ENCODE measurements around the gene SELENON. TPM values are rescaled to one million over a fixed set of nuclear protein-coding genes. Genes with fewer than 3 reads are reported as not detected.

The SELENON gene
- polyA plus RNA-seq, 1 of the 3 experiments (the other 2 are of a cell fraction), result 56.2 TPM

DNA sequence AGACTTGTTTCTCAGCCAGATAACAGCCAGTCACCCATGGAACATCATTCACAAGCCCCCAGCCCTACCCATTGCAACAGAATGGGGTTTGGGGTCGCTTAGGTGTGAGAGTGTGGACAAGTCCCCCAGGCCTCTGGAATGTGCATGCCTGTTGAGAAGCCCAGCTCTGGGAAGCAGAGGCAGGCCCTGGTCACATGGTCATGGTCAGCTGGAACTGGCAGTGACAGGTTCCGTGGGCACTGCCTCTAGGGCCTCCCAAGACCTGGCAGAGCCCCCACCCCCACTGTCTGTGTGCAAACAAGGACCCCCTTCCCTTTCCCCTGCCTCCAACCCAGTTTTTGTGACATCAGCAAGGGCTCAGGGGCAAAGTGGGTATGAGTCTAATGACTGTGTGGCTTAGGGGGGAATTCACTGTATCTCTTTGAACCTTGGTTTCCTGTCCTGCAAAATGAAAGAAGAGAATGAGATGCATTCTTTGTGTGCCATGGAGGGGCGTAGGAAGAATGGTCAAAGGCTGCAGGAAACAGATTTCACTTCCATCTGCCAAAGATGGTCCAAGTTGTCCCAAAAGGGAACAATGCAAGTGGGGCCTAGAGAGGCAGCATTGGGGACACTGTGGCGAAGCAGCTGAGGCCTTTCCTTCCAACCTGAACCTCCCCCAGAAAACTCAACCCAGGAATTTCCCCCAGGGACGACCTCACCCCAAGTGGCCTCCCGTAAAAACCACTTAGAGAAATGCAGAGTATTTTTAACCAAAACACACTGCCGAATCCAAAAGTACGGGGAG, 34.7 kb upstream of the SELENON start:
- no peak overlapping the region for H2AFZ ChIP-seq (ENCODE audit: low read depth)
- POLR2A ChIA-PET, result interaction anchor here (1.2 to 1.3 kb wide), 2 partner anchors 10 to 37 kb away, joined by 3 to 6 read pairs; no protein-coding TSS in a partner anchor
- CTCF ChIA-PET, result interaction anchor here (0.6 to 2.2 kb wide), 12 partner anchors 11 to 156 kb away, joined by 3 to 8 read pairs (median 4); no protein-coding TSS in a partner anchor

More for the DNA sequence above, 34.7 kb upstream of the SELENON start:
- Histone ChIP-seq H3K27ac (ENCODE audit: low read depth in 2 of 2, low read length in 1 of 2) (peak overlapping the region in 1 of 2 experiments; percentile 75; a peak in 2 of 4 replicates), H3K9me2 (no peaks in the 10 kb centered on the region), H4K20me1 (ENCODE audit: insufficient read depth) (no peaks in the 10 kb centered on the region), H3K4me2 (no peak overlapping the region), H3K79me2 (ENCODE audit: insufficient read depth) (no peaks in the 10 kb centered on the region), H3K9ac (no peak overlapping the region), H3K4me1 (ENCODE audit: control insufficient read depth in 1 of 2, insufficient read depth in 2 of 2, low read depth in 1 of 2, low read length in 1 of 2) (peaks cover 0 to 45% of the 10 kb centered on the region in 2 experiments; a peak in 1 of 4 replicates), H3K4me3 (ENCODE audit: low read depth in 2 of 2, low read length in 1 of 2) (no peak overlapping the region), H3F3A (replicated peaks; ENCODE audit: insufficient read depth) (no peaks in the 10 kb centered on the region), H3K27me3 (ENCODE audit: insufficient read depth) (no peaks in the 10 kb centered on the region), H3K36me3 (replicated peaks in 1 of 2; ENCODE audit: control insufficient read depth in 1 of 2, insufficient read depth in 2 of 2, low read length in 1 of 2) (no peaks in the 10 kb centered on the region), H3K9me3 (no peaks in the 10 kb centered on the region)
- TF ChIP-seq FOXM1 (IDR thresholded peaks at IDR 0.05; ENCODE audit: low read depth) (no peak), GABPA (IDR thresholded peaks at IDR 0.05; ENCODE audit: low read depth) (no peak), ELF1 (IDR thresholded peaks at IDR 0.05) (no peak), SMC3 (IDR thresholded peaks at IDR 0.05; ENCODE audit: low read depth, low read length) (no peak), CHD2 (IDR thresholded peaks at IDR 0.05; ENCODE audit: low read length, partially characterized antibody) (no peak), GATA2 (CRISPR knock-in tag; IDR thresholded peaks at IDR 0.05) (no peak), TEAD4 (IDR thresholded peaks at IDR 0.05; ENCODE audit: borderline replicate concordance, insufficient read depth) (no peak), POLR2AphosphoS5 (IDR thresholded peaks at IDR 0.05; ENCODE audit: low read depth, low read length) (no peak), YY1 (IDR thresholded peaks at IDR 0.05; ENCODE audit: low read depth) (no peak), EZH2phosphoT487 (IDR thresholded peaks at IDR 0.05; ENCODE audit: borderline replicate concordance, low read depth) (no peak), RCOR1 (IDR thresholded peaks at IDR 0.05; ENCODE audit: low read length) (no peak), RXRA (IDR thresholded peaks at IDR 0.05; ENCODE audit: borderline replicate concordance, low read depth) (no peak)
- TF ChIP-seq, protein P1, sequence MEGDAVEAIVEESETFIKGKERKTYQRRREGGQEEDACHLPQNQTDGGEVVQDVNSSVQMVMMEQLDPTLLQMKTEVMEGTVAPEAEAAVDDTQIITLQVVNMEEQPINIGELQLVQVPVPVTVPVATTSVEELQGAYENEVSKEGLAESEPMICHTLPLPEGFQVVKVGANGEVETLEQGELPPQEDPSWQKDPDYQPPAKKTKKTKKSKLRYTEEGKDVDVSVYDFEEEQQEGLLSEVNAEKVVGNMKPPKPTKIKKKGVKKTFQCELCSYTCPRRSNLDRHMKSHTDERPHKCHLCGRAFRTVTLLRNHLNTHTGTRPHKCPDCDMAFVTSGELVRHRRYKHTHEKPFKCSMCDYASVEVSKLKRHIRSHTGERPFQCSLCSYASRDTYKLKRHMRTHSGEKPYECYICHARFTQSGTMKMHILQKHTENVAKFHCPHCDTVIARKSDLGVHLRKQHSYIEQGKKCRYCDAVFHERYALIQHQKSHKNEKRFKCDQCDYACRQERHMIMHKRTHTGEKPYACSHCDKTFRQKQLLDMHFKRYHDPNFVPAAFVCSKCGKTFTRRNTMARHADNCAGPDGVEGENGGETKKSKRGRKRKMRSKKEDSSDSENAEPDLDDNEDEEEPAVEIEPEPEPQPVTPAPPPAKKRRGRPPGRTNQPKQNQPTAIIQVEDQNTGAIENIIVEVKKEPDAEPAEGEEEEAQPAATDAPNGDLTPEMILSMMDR (IDR thresholded peaks at IDR 0.05), result no peak
- TF ChIP-seq, protein P2, sequence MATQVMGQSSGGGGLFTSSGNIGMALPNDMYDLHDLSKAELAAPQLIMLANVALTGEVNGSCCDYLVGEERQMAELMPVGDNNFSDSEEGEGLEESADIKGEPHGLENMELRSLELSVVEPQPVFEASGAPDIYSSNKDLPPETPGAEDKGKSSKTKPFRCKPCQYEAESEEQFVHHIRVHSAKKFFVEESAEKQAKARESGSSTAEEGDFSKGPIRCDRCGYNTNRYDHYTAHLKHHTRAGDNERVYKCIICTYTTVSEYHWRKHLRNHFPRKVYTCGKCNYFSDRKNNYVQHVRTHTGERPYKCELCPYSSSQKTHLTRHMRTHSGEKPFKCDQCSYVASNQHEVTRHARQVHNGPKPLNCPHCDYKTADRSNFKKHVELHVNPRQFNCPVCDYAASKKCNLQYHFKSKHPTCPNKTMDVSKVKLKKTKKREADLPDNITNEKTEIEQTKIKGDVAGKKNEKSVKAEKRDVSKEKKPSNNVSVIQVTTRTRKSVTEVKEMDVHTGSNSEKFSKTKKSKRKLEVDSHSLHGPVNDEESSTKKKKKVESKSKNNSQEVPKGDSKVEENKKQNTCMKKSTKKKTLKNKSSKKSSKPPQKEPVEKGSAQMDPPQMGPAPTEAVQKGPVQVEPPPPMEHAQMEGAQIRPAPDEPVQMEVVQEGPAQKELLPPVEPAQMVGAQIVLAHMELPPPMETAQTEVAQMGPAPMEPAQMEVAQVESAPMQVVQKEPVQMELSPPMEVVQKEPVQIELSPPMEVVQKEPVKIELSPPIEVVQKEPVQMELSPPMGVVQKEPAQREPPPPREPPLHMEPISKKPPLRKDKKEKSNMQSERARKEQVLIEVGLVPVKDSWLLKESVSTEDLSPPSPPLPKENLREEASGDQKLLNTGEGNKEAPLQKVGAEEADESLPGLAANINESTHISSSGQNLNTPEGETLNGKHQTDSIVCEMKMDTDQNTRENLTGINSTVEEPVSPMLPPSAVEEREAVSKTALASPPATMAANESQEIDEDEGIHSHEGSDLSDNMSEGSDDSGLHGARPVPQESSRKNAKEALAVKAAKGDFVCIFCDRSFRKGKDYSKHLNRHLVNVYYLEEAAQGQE (IDR thresholded peaks at IDR 0.05; ENCODE audit: low read depth, low read length), result no peak
- TF ChIP-seq, protein P3, sequence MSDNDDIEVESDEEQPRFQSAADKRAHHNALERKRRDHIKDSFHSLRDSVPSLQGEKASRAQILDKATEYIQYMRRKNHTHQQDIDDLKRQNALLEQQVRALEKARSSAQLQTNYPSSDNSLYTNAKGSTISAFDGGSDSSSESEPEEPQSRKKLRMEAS (IDR thresholded peaks at IDR 0.05; ENCODE audit: low read depth), result no peak
- TF ChIP-seq, protein P4, sequence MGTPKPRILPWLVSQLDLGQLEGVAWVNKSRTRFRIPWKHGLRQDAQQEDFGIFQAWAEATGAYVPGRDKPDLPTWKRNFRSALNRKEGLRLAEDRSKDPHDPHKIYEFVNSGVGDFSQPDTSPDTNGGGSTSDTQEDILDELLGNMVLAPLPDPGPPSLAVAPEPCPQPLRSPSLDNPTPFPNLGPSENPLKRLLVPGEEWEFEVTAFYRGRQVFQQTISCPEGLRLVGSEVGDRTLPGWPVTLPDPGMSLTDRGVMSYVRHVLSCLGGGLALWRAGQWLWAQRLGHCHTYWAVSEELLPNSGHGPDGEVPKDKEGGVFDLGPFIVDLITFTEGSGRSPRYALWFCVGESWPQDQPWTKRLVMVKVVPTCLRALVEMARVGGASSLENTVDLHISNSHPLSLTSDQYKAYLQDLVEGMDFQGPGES (IDR thresholded peaks at IDR 0.05; ENCODE audit: low read depth, low read length), result no peak
- TF ChIP-seq, protein P5, sequence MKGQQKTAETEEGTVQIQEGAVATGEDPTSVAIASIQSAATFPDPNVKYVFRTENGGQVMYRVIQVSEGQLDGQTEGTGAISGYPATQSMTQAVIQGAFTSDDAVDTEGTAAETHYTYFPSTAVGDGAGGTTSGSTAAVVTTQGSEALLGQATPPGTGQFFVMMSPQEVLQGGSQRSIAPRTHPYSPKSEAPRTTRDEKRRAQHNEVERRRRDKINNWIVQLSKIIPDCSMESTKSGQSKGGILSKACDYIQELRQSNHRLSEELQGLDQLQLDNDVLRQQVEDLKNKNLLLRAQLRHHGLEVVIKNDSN (IDR thresholded peaks at IDR 0.05; ENCODE audit: borderline replicate concordance, low read depth), result no peak
- DNase-seq, result no peak
- 74% methylated on average over 8 of the region's 8 CpGs for WGBS (ENCODE audit: low lambda C conversion rate)

All from SK-N-SH (cell line).